Esophagus squamous epithelium (tissue), 4 donors: ENCODE data around the gene DYNC1I1.

Source experiments
- CTCF ChIP-seq, 6 experiments: fragments of 450-650 bp in 4 of 6; fragments of 200-600 bp in 2 of 6; sonication (generic) in 2 of 6; IDR thresholded peaks; one replicate each; pipeline ENCODE4 v1.5.1; 2016 to 2019; ENCODE audit warnings: antibody characterized with exemption in 6 of 6, mild to moderate bottlenecking in 4 of 6, moderate library complexity in 4 of 6
- POLR2A ChIP-seq, 4 donors: fragments of 450-650 bp; IDR thresholded peaks; one replicate each; pipeline ENCODE4 v1.6.1; 2017; ENCODE audit warnings: antibody characterized with exemption in 4 of 4, mild to moderate bottlenecking in 4 of 4, moderate library complexity in 3 of 4

- no peak for TF ChIP-seq CTCF (IDR thresholded peaks at IDR 0.05)
- no peak for TF ChIP-seq POLR2A (IDR thresholded peaks at IDR 0.05)
These were observed 279.9 kb downstream of the DYNC1I1 start for GRCh38 chr7:96052289-96052688.
